ENCODE results near the gene PPFIBP2. TPM values are rescaled to one million over a fixed set of nuclear protein-coding genes. Genes with fewer than 3 reads are reported as not detected.

PPFIBP2 gene
- total and polyA plus RNA-seq, 10 of the 15 experiments (the other 5 are each of a cell fraction or from before 2014, with no cell fraction given): 17.3 to 56.3 (median 39.2) TPM

GRCh38 chr11:7589861-7590260 lies 76.1 kb downstream of the PPFIBP2 start:
- no peak overlapping the region for H3K4me3 ChIP-seq
- no peak overlapping the region for H3K27ac ChIP-seq (ENCODE audit: control insufficient read depth, insufficient read depth)
- DNase-seq (ENCODE audit: low read depth, low spot score) (no peak), FAIRE-seq (no peak), ATAC-seq (no peak)
- ChIA-PET RAD21 (ENCODE audit: unreplicated experiment) (no interaction called here), SMC1A (ENCODE audit: uncharacterized antibody, unreplicated experiment) (interaction anchor here (1.3 kb wide), 1 partner anchor 12 kb away, joined by 3 read pairs; no protein-coding TSS in a partner anchor), CTCF (interaction anchor here (1.2 to 1.6 kb wide), 2 partner anchors 69 to 75 kb away, joined by 3 to 4 read pairs; no protein-coding TSS in a partner anchor), POLR2A (no interaction called here)
- no TSS peak for BruUV-seq (replicated peaks)
- H3K79me2 ChIP-seq (ENCODE audit: control insufficient read depth, insufficient read depth, low read length): peaks cover 3% of the 10 kb centered on the region; the same call in 1 of the 2 replicates
- intact Hi-C loops (cut with micrococcal nuclease; ENCODE audit: unreplicated experiment): no loop called here
- no peak for TF ChIP-seq NR2C2 (IDR thresholded peaks at IDR 0.05; ENCODE audit: borderline replicate concordance, control insufficient read depth, insufficient read length, low read depth)
- no peak for TF ChIP-seq YY1 (IDR thresholded peaks at IDR 0.05; ENCODE audit: low read depth, low read length)
- no peak for TF ChIP-seq BCLAF1 (IDR thresholded peaks at IDR 0.05)
- TF ChIP-seq BRCA1 (IDR thresholded peaks at IDR 0.05; ENCODE audit: low read depth, low read length): no peak
- TF ChIP-seq STAT1 (conservative IDR thresholded peaks at IDR 0.05): no peak
- no peak for TF ChIP-seq JUNB (IDR thresholded peaks at IDR 0.05)
- no peak for TF ChIP-seq RAD21 (IDR thresholded peaks at IDR 0.05; ENCODE audit: insufficient read depth, low read depth, low read length)
- no peak for TF ChIP-seq CHD1 (IDR thresholded peaks at IDR 0.05; ENCODE audit: low read depth, low read length)
- TF ChIP-seq ATF7 (IDR thresholded peaks at IDR 0.05; ENCODE audit: low read depth): no peak
- TF ChIP-seq, protein P1, sequence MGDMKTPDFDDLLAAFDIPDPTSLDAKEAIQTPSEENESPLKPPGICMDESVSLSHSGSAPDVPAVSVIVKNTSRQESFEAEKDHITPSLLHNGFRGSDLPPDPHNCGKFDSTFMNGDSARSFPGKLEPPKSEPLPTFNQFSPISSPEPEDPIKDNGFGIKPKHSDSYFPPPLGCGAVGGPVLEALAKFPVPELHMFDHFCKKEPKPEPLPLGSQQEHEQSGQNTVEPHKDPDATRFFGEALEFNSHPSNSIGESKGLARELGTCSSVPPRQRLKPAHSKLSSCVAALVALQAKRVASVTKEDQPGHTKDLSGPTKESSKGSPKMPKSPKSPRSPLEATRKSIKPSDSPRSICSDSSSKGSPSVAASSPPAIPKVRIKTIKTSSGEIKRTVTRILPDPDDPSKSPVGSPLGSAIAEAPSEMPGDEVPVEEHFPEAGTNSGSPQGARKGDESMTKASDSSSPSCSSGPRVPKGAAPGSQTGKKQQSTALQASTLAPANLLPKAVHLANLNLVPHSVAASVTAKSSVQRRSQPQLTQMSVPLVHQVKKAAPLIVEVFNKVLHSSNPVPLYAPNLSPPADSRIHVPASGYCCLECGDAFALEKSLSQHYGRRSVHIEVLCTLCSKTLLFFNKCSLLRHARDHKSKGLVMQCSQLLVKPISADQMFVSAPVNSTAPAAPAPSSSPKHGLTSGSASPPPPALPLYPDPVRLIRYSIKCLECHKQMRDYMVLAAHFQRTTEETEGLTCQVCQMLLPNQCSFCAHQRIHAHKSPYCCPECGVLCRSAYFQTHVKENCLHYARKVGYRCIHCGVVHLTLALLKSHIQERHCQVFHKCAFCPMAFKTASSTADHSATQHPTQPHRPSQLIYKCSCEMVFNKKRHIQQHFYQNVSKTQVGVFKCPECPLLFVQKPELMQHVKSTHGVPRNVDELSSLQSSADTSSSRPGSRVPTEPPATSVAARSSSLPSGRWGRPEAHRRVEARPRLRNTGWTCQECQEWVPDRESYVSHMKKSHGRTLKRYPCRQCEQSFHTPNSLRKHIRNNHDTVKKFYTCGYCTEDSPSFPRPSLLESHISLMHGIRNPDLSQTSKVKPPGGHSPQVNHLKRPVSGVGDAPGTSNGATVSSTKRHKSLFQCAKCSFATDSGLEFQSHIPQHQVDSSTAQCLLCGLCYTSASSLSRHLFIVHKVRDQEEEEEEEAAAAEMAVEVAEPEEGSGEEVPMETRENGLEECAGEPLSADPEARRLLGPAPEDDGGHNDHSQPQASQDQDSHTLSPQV (IDR thresholded peaks at IDR 0.05): no peak
- peaks cover 0 to 12% of the 10 kb centered on the region in 2 experiments; a peak in 3 of 4 replicates for H3K36me3 ChIP-seq (ENCODE audit: control insufficient read depth in 2 of 2, insufficient read depth in 2 of 2, low read length in 1 of 2)
- H3K27me3 ChIP-seq (replicated peaks in 1 of 2; ENCODE audit: control insufficient read depth in 2 of 2, insufficient read depth in 2 of 2, low read length in 1 of 2): no peaks in the 10 kb centered on the region
- no peaks in the 10 kb centered on the region for H4K20me1 ChIP-seq (ENCODE audit: control insufficient read depth, insufficient read depth)
- no peak overlapping the region for H3K9ac ChIP-seq (ENCODE audit: control insufficient read depth, insufficient read depth, low read length)
- in situ Hi-C loops (cut with MboI): no loop called here
- peaks cover 15% of the 10 kb centered on the region for H3K4me1 ChIP-seq (ENCODE audit: control insufficient read depth, insufficient read depth, low read length)
- WGBS (ENCODE audit: insufficient coverage, insufficient replicate concordance, low lambda C conversion rate, missing lambda C conversion rate): 97% methylated on average over 2 of the region's 2 CpGs
- no peak overlapping the region for H3K4me2 ChIP-seq (ENCODE audit: control insufficient read depth, insufficient read depth)
- H2AFZ ChIP-seq (ENCODE audit: control insufficient read depth, low read depth, low read length): no peak overlapping the region
- H3K9me3 ChIP-seq (replicated peaks; ENCODE audit: control insufficient read depth, insufficient read depth, low read length): no peaks in the 10 kb centered on the region

All from GM12878 (cell line).